T-helper 9 cell (primary cell): ENCODE measurements around the gene PLXDC2.

ENCODE experiments used
- DNase-seq: peaks from one replicate; pipeline ENCODE4 v3.0.0-alpha.2; 2020

PLXDC2 gene

GRCh38 chr10:20232079-20232705 lies 416.0 kb downstream of the PLXDC2 start:
- DNase-seq, result no peak

GRCh38 chr10:20233423-20233822 lies 417.2 kb downstream of the PLXDC2 start:
- DNase-seq, result no peak

DNA sequence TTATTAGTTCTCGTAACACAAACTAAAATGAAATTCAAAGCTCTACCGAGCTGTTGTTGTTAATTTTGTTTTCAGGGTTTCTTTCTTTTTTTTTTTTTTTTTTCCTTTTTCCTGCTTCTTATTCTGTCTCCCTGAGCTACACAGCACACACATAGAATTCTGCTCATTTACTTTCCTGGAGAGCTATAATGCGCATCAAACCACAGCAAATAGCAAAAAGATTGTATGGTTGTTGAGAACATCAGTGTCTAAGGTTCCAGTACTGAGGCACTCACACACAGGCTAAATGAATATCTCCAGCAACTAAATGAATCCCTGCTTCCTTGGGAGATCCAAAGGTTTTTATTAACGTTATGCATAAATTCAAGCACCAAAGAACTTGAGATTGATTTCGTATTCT lies 418.3 kb downstream of the PLXDC2 start:
- DNase-seq, result no peak

GRCh38 chr10:20237091-20237570 lies 420.9 kb downstream of the PLXDC2 start:
- DNase-seq, result no peak

DNA sequence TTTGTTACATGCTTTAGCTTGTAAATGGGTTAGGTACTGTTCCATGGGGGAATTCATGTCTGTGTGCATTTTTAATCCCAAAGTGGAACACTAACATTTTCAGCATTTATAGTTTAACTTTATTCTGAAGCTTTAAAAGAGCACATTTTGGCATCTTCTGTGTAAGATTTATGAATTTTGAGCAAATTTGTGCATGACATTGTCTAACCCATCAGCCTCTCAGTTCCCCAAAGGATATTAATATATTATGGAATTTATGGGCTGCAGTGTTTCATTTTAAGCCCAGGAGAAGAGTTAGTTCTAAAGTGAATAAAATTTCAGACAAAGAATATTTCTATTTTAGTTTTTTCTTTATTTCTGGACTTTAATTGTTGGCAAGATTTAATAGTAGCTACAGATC lies 421.4 kb downstream of the PLXDC2 start:
- no peak for DNase-seq

GRCh38 chr10:20240643-20241042 lies 424.4 kb downstream of the PLXDC2 start:
- DNase-seq, result no peak

DNA sequence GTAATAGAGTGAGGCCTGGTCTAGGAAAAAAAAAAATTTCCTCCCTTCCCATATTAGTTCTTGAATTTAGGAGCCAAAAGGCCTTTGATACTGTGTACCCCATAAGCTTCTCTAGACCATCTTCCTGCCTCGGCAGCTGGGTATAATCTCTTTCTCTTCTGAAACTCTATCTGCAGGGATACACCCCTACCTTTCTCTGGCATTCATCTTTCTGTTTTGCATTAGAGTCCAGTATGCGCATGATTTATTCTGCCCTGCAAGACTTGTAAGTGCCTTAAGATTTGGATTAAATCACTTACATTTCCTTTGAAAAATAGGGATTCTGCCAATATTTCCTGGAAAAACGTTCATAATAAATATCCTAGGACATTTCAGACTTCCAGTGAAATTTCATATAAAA lies 431.2 kb downstream of the PLXDC2 start:
- no peak for DNase-seq

DNA sequence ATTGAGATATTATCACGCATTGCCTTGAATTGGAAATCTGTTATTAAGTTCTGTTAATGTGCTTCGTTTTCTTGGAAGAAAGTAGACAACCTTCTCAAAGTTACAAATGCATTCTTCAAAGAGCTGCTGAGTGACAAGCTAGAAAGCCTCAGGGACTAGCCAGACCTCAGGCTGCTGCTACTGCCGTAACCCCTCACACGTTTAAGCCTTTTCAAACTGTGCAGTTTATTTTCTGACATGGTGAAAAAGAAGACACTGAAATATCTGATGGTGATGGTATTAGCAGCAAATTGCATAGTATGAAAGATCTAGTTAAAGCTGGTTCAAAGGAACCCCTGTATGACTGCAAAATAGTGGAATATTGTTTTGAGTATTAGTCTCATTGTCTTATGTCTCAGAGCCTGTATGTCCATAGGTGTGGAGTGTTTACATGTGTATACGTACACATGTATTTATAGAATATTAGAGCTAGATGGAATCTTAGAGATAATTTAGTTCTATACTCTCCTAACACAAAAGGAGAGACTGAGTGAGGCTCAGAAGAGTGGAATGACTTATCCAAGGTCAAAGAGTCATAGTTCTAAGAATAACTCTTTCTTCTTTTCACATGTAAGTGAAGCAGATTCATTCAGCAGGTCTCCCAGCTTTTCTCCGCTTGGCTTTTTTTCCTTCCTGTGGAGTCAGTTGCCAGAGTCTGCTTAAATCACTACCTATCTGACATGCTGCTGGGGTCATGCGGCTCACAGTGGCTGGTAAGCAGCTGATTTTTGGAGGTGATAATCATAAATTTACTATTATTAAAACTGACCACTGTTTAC lies 431.9 kb downstream of the PLXDC2 start:
- DNase-seq, result no peak

- no peak for DNase-seq
Measured at GRCh38 chr10:20254078-20254477, 437.8 kb downstream of the PLXDC2 start.

DNA sequence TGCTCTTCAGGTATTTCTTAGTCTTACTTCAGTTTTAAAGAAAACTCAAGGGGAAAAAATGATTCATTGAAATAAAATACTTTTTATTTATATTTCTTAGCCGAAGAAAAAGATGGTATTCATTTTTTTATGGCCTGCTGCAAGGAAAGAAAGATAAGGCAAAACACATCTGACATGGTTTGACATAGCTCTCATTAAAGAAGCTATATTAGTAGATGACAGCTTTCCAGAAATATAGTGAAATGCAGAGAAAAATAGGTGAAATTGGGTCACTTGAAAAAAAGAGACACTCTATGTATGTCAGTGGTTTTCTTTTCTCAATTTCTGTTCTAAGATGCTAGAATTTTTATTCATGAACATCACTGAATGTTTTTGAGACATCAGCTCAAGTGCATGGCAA lies 438.3 kb downstream of the PLXDC2 start:
- DNase-seq, result no peak

DNA sequence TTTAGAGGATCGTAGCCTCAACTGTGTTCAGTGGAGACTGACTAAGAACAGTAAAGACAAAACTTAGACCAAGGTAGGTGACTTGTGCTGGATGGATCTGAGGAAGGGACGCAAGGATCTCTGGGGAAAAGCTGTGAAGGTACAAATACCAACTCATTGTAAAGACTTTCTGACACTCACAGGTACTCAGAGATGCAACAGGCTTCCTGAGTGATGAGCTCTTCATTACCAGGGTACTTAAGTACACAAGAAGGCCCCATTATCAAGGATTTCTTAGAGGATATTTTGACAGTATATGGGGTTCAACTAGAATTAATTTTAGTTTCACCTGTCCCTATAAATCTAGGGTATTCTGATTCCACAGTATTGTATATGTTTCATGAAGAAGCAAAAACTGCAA lies 440.7 kb downstream of the PLXDC2 start:
- no peak for DNase-seq

DNA sequence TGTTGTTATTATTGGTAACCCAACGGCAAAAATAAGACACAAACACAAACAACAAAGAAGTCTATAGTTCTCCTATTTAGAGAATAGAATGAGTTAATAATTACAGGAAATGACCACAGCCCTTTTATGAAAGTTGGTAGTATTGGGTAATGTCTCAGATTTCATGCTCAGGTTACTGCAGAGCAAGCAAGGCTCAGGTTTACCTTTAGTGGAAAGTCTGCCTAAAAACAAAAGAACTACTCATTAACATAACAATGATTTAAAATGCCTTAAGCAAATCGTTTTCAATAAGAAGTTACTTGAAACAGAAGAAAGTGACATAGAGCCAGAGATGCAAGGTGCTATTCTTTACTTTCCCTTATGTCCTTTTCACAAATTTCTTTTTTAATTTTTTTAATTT lies 441.2 kb downstream of the PLXDC2 start:
- no peak for DNase-seq

DNA sequence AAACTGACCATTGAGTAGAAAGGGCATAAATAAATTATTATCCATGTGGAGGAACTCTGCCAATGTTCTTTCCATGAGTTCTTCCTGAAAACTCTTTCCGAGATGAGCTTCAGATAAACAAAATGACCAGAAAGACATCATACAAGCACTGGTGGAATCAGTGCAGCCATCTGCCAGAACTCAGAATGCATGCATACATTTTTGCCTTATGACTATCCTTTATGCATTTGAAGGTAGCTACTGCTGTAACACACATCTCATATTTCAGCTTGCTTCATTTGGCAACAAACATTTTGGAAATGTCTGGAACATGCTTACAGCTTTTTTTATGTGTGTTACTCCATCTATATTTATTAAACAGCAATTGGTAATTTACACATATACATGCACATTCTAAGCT lies 448.9 kb downstream of the PLXDC2 start:
- no peak for DNase-seq

- DNase-seq, result no peak
Measured at GRCh38 chr10:20267734-20268133, 451.5 kb downstream of the PLXDC2 start.

- DNase-seq, result no peak
Measured at GRCh38 chr10:20271490-20271889, 455.3 kb downstream of the PLXDC2 start.

- DNase-seq, result no peak
Measured at GRCh38 chr10:20272608-20273007, 456.4 kb downstream of the PLXDC2 start.

DNA sequence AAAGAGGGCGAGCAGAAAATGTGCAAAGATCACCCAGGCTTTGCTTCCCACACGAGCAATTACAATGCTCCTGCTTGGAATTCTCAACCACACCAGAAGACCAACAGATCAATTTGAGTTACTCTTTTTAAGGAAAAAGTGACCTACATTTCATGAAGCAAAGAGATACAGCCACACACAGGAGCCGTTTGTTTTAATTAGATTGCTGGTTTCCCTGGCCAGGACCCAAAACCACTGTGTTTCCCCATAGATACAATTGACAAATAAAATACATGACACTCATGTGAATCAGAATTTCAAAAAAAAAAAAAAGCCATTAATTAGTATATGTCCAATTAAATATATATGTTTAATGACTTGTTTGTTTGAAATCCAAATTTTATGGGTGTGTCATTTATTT lies 458.3 kb downstream of the PLXDC2 start:
- no peak for DNase-seq

- no peak for DNase-seq
Measured at GRCh38 chr10:20276127-20276979, 460.1 kb downstream of the PLXDC2 start.

GRCh38 chr10:20277820-20278219 lies 461.6 kb downstream of the PLXDC2 start:
- no peak for DNase-seq

GRCh38 chr10:20281579-20281978 lies 465.3 kb downstream of the PLXDC2 start:
- DNase-seq, result no peak

DNA sequence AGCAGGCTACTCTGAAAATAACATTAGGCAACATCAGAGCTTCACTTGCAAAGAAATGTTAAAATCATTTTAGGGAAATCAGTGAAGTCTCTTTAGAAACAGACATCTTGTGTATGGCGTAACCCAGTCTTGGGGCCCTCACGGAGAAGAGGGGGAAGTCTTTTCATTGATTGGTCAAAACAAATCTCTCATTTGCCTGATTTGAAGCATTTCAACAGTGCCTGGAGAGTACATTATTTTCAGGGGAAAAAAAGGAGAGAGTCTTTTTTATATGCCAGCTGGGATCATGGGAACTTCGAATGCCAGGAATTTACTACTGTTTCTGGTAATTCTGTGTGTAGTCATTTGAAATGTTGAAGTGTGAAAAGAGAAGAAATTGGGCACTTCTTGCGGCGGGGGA lies 471.4 kb downstream of the PLXDC2 start:
- no peak for DNase-seq

- DNase-seq, result no peak
Measured at GRCh38 chr10:20288060-20288459, 471.8 kb downstream of the PLXDC2 start.

DNA sequence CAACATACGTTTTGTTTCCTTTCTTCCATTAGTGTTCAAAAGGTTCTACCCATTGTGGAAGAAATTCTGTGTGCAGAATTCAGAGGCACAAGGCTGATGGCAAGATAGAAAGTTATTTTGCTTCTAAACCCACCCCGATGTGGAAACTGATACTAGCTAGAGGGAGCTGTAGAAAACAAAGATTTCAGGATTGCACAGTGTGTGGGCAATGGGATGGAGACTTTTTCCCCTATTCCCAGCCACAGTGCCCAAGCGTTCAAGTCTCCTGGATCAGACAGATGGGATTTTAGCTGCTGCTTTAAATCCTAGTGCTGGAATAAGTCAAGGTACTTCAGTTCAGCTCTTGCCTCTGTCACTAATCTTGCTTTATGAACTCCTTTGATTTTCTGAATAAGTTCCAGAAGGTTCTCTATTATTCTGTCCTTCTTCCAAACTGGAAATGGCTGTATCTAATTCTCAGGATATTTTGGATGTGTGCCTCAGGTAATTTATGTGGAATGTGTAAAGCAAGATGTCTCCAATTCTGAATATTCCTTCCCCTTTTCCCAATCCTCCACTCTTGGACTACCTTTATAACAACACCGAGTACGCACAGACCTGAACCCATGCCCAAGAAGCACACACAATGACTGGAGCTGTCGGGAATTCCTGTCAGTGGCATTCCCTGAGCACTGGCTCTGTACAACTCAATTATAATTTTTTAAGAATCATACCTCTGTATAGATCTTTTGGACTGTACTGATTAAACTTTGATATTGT lies 473.0 kb downstream of the PLXDC2 start:
- DNase-seq, result no peak
